Hepatocyte (in vitro differentiated cells): Measurements from ENCODE around the gene CISH. TPM values are rescaled to one million over a fixed set of nuclear protein-coding genes. Genes with fewer than 3 reads are reported as not detected.

ENCODE experiments used
- DNase-seq: peaks from one replicate; pipeline ENCODE4 v3.0.0-alpha.2; 2016; ENCODE audit warnings: low spot score
- H2AFZ ChIP-seq: fragments of 200-600 bp; sonication (generic); 2 replicates; pipeline ENCODE4 v1.6.0; 2016; ENCODE audit warnings: antibody characterized with exemption, mild to moderate bottlenecking
- H3K27ac ChIP-seq: fragments of 200-600 bp; sonication (generic); 2 replicates; pipeline ENCODE4 v1.5.1; 2016; ENCODE audit warnings: mild to moderate bottlenecking
- H3K27me3 ChIP-seq: fragments of 200-600 bp; sonication (generic); 2 replicates; pipeline ENCODE4 v1.6.1; 2016
- H3K36me3 ChIP-seq: fragments of 200-600 bp; sonication (generic); replicated peaks from 2 replicates; pipeline ENCODE4 v1.5.1; 2016; ENCODE audit warnings: low read depth; ENCODE audit not compliant: insufficient read depth
- H3K4me1 ChIP-seq: fragments of 200-600 bp; sonication (generic); 2 replicates; pipeline ENCODE4 v1.5.1; 2016; ENCODE audit warnings: mild to moderate bottlenecking, moderate library complexity; ENCODE audit not compliant: insufficient read depth
- H3K4me2 ChIP-seq: fragments of 200-600 bp; sonication (generic); 2 replicates; pipeline ENCODE4 v1.6.0; 2016
- H3K4me3 ChIP-seq: fragments of 200-600 bp; sonication (generic); 2 replicates; pipeline ENCODE4 v1.5.1; 2016; ENCODE audit warnings: mild to moderate bottlenecking
- H3K79me2 ChIP-seq: fragments of 200-600 bp; sonication (generic); 2 replicates; pipeline ENCODE4 v1.6.0; 2017; ENCODE audit warnings: mild to moderate bottlenecking
- H3K9me2 ChIP-seq: fragments of 200-600 bp; sonication (generic); replicated peaks from 2 replicates; pipeline ENCODE4 v1.6.0; 2017; ENCODE audit warnings: mild to moderate bottlenecking; ENCODE audit not compliant: insufficient read depth
- H3K9me3 ChIP-seq: fragments of 200-600 bp; sonication (generic); 2 replicates; pipeline ENCODE4 v1.5.1; 2016; ENCODE audit warnings: low read depth, mild to moderate bottlenecking
- H4K20me1 ChIP-seq: fragments of 200-600 bp; sonication (generic); 2 replicates; pipeline ENCODE4 v1.6.0; 2016; ENCODE audit warnings: mild to moderate bottlenecking; ENCODE audit not compliant: insufficient read depth, poor library complexity, severe bottlenecking
- EZH2 ChIP-seq: fragments of 200-600 bp; sonication (generic); IDR thresholded peaks from 2 replicates; pipeline ENCODE4 v1.6.1; 2016; ENCODE audit warnings: antibody characterized with exemption, mild to moderate bottlenecking, borderline replicate concordance
- EZH2phosphoT487 ChIP-seq: fragments of 200-600 bp; sonication (generic); IDR thresholded peaks from one replicate; pipeline ENCODE4 v1.6.1; 2018; ENCODE audit warnings: antibody characterized with exemption, mild to moderate bottlenecking, low read depth, moderate library complexity; ENCODE audit not compliant: unreplicated experiment, severe bottlenecking
- WGBS: methylation state at CpG from one replicate; pipeline ENCODE4 v1.1.6; 2016; ENCODE audit warnings: low lambda C conversion rate; ENCODE audit errors: missing lambda C conversion rate; 5-methylcytosine and 5-hydroxymethylcytosine counted together
- polyA plus RNA-seq: library from polyadenylated mRNA; unstranded; fragments of >200 nt; fragmentation: Nextera tagmentation; extraction: Ambion mirVana; gene quantifications from 2 replicates; pipeline ENCODE4 v1.2.1, GENCODE V29; 2016
- total RNA-seq: library from RNA; depleted of rRNA; stranded (reverse); fragments of >200 nt; gene quantifications from 2 replicates; pipeline ENCODE4 v1.2.3, GENCODE V29; 2014
- TF ChIP-seq, protein P1 (sequence below): fragments of 200-600 bp; sonication (generic); IDR thresholded peaks from 2 replicates; pipeline ENCODE4 v1.5.1; 2016; ENCODE audit warnings: antibody characterized with exemption, mild to moderate bottlenecking; ENCODE audit not compliant: poor library complexity

The CISH gene
- total and polyA plus RNA-seq, 2 experiments from 2014 or later = 4.0 to 9.0 TPM

DNA sequence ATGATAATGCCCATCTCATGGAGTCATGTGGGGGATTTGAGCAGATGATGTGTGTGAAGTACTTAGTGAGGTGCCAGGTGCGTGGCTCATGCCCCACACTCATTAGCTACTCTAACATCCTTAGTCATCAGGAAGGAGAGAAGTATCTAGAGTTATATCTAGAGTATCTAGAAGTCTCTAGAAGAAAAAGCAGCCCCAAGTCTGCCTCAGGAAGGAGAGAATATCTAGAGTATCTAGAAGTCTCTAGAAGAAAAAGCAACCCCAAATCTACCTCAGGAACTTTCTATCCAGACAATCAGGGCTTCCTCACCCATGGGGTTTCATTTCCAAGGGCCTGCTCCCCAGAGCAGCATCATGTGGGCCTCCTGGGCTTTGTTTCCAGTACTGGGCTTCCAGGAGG, 38.4 kb upstream of the CISH start:
- TF ChIP-seq EZH2 (no peak), EZH2phosphoT487 (no peak)
- TF ChIP-seq, protein P1, sequence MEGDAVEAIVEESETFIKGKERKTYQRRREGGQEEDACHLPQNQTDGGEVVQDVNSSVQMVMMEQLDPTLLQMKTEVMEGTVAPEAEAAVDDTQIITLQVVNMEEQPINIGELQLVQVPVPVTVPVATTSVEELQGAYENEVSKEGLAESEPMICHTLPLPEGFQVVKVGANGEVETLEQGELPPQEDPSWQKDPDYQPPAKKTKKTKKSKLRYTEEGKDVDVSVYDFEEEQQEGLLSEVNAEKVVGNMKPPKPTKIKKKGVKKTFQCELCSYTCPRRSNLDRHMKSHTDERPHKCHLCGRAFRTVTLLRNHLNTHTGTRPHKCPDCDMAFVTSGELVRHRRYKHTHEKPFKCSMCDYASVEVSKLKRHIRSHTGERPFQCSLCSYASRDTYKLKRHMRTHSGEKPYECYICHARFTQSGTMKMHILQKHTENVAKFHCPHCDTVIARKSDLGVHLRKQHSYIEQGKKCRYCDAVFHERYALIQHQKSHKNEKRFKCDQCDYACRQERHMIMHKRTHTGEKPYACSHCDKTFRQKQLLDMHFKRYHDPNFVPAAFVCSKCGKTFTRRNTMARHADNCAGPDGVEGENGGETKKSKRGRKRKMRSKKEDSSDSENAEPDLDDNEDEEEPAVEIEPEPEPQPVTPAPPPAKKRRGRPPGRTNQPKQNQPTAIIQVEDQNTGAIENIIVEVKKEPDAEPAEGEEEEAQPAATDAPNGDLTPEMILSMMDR = no peak
- no peak overlapping the region for H3K4me3 ChIP-seq
- no peaks in the 10 kb centered on the region for H3K9me2 ChIP-seq
- no peak overlapping the region for H2AFZ ChIP-seq
- no peaks in the 10 kb centered on the region for H3K9me3 ChIP-seq
- H3K4me2 ChIP-seq = no peak overlapping the region
- H3K79me2 ChIP-seq = no peaks in the 10 kb centered on the region
- H3K27ac ChIP-seq = no peak overlapping the region
- H3K36me3 ChIP-seq = no peaks in the 10 kb centered on the region
- 88% methylated on average over 1 of the region's 1 CpG for WGBS
- no peaks in the 10 kb centered on the region for H4K20me1 ChIP-seq
- H3K27me3 ChIP-seq = no peaks in the 10 kb centered on the region
- DNase-seq = no peak
- H3K4me1 ChIP-seq = no peaks in the 10 kb centered on the region

DNA sequence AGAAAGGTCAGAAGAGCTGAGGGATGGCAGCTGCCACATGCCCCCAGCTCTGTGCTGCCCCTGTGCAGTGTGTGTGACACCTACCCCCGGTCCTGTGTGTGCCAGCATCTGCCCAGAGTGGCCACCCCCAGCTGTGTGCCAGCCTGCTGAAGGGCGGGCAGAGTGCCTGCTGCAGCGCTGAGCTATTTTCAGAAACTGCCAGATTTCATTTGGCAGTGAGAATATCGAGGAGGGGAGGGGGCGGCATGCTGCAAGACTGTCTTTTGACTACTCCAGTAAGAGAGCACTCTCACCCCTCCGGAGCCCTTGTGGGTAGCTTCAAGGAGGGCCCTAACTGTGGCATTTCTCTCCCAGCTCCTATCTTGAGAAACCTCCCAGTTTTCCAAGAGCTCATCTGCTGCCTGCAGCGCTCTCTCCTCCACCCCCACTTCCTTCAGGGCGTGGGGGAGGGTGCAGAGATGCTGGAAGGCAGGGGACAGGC, 37.9 kb upstream of the CISH start:
- Histone ChIP-seq H3K9me3 (no peaks in the 10 kb centered on the region), H2AFZ (no peak overlapping the region), H4K20me1 (no peaks in the 10 kb centered on the region), H3K36me3 (no peaks in the 10 kb centered on the region), H3K27ac (no peak overlapping the region), H3K4me2 (no peak overlapping the region), H3K27me3 (no peaks in the 10 kb centered on the region), H3K79me2 (no peaks in the 10 kb centered on the region), H3K4me3 (no peak overlapping the region), H3K9me2 (no peaks in the 10 kb centered on the region), H3K4me1 (no peaks in the 10 kb centered on the region)
- no peak for DNase-seq
- WGBS = 88% methylated on average over 8 of the region's 8 CpGs
- no peak for TF ChIP-seq EZH2
- TF ChIP-seq, protein P1 = no peak
- no peak for TF ChIP-seq EZH2phosphoT487

GRCh38 chr3:50648944-50649343, 37.4 kb upstream of the CISH start:
- 96% methylated on average over 2 of the region's 2 CpGs for WGBS
- Histone ChIP-seq H3K4me2 (no peak overlapping the region), H3K27ac (no peak overlapping the region), H3K27me3 (no peaks in the 10 kb centered on the region), H3K9me3 (no peaks in the 10 kb centered on the region), H3K4me1 (no peaks in the 10 kb centered on the region), H4K20me1 (no peaks in the 10 kb centered on the region), H2AFZ (no peak overlapping the region), H3K79me2 (no peaks in the 10 kb centered on the region), H3K36me3 (no peaks in the 10 kb centered on the region), H3K4me3 (no peak overlapping the region), H3K9me2 (no peaks in the 10 kb centered on the region)
- TF ChIP-seq EZH2phosphoT487 = no peak
- TF ChIP-seq, protein P1 = no peak
- TF ChIP-seq EZH2 = no peak
- no peak for DNase-seq

GRCh38 chr3:50648313-50648712, 36.7 kb upstream of the CISH start:
- DNase-seq = no peak

More at GRCh38 chr3:50648313-50648712, 36.7 kb upstream of the CISH start:
- no peak overlapping the region for H2AFZ ChIP-seq
- H3K9me2 ChIP-seq = no peaks in the 10 kb centered on the region
- no peaks in the 10 kb centered on the region for H3K9me3 ChIP-seq
- H4K20me1 ChIP-seq = no peaks in the 10 kb centered on the region
- H3K4me1 ChIP-seq = no peaks in the 10 kb centered on the region
- H3K79me2 ChIP-seq = no peaks in the 10 kb centered on the region
- no peak for TF ChIP-seq EZH2
- no peak for TF ChIP-seq EZH2phosphoT487
- TF ChIP-seq, protein P1 = no peak
- 62% methylated on average over 6 of the region's 6 CpGs for WGBS
- H3K4me2 ChIP-seq = no peak overlapping the region
- H3K36me3 ChIP-seq = no peaks in the 10 kb centered on the region
- H3K4me3 ChIP-seq = no peak overlapping the region
- H3K27ac ChIP-seq = no peak overlapping the region
- H3K27me3 ChIP-seq = no peaks in the 10 kb centered on the region
